MG63 (cell line): Measurements from ENCODE around the gene SACM1L. TPM values are rescaled to one million over a fixed set of nuclear protein-coding genes. Genes with fewer than 3 reads are reported as not detected.
A peak's percentile ranks its signal among the peaks of the same experiment; 100 is the strongest.
"Not testable (repeated sequence)": the region's sequence is repeated elsewhere in the genome, so short reads cannot be mapped to it uniquely, and the experiment has no call there.

Experiments
- DNase-seq: peaks from one replicate; pipeline ENCODE4 v3.0.0-alpha.2; 2020
- H3K27me3 ChIP-seq: fragments of 250-450 bp; sonication (Bioruptor Pico); 2 replicates; pipeline ENCODE4 v1.5.1; 2020; ENCODE audit warnings: mild to moderate bottlenecking, moderate library complexity
- H3K36me3 ChIP-seq: fragments of 250-450 bp; sonication (Bioruptor Pico); 2 replicates; pipeline ENCODE4 v1.5.1; 2020; ENCODE audit warnings: mild to moderate bottlenecking, moderate library complexity
- H3K4me3 ChIP-seq: fragments of 250-450 bp; sonication (Bioruptor Pico); 2 replicates; pipeline ENCODE4 v1.5.1; 2020; ENCODE audit warnings: mild to moderate bottlenecking, moderate library complexity
- H3K9me3 ChIP-seq: fragments of 250-450 bp; sonication (Bioruptor Pico); 2 replicates; pipeline ENCODE4 v1.5.1; 2020; ENCODE audit warnings: mild to moderate bottlenecking, moderate library complexity
- total RNA-seq: library from RNA; depleted of rRNA; stranded (reverse); fragments of >200 nt; shearing (Covaris generic); gene quantifications from 2 replicates; pipeline ENCODE4 v1.2.3, GENCODE V29; 2014; ENCODE audit warnings: low replicate concordance

Gene SACM1L
- total RNA-seq, 1 experiment from 2014 or later = 7.7 TPM

GRCh38 chr3:45746165-45746776, 57.1 kb downstream of the SACM1L start:
- Histone ChIP-seq H3K27me3 (no peaks in the 10 kb centered on the region), H3K36me3 (peaks cover 5% of the 10 kb centered on the region; the same call in 1 of the 2 replicates), H3K9me3 (no peaks in the 10 kb centered on the region), H3K4me3 (no peak overlapping the region)
- no peak for DNase-seq

- Histone ChIP-seq H3K9me3 (no peaks in the 10 kb centered on the region), H3K27me3 (no peaks in the 10 kb centered on the region), H3K36me3 (0 out of 2 replicates have a peak, but pooled peaks cover 5% of the 10 kb centered on the region), H3K4me3 (no peak overlapping the region)
- DNase-seq = no peak
Measured at GRCh38 chr3:45746777-45747622, 57.8 kb downstream of the SACM1L start.

GRCh38 chr3:45748068-45748467, 58.9 kb downstream of the SACM1L start:
- peak; percentile 37 for DNase-seq
- no peaks in the 10 kb centered on the region for H3K27me3 ChIP-seq
- no peaks in the 10 kb centered on the region for H3K9me3 ChIP-seq
- 0 out of 2 replicates have a peak, but pooled peaks cover 5% of the 10 kb centered on the region for H3K36me3 ChIP-seq
- no peak overlapping the region for H3K4me3 ChIP-seq

GRCh38 chr3:45749036-45749600, 59.9 kb downstream of the SACM1L start:
- not testable (repeated sequence) for DNase-seq, H3K27me3 ChIP-seq, H3K4me3 ChIP-seq, H3K36me3 ChIP-seq, H3K9me3 ChIP-seq

GRCh38 chr3:45749880-45750279, 60.7 kb downstream of the SACM1L start:
- no peak for DNase-seq
- Histone ChIP-seq H3K9me3 (no peaks in the 10 kb centered on the region), H3K4me3 (no peak overlapping the region), H3K27me3 (no peaks in the 10 kb centered on the region), H3K36me3 (no peaks in the 10 kb centered on the region)

GRCh38 chr3:45751537-45752242, 62.5 kb downstream of the SACM1L start:
- no peak for DNase-seq
- Histone ChIP-seq H3K4me3 (no peak overlapping the region), H3K36me3 (no peaks in the 10 kb centered on the region), H3K9me3 (no peaks in the 10 kb centered on the region), H3K27me3 (no peaks in the 10 kb centered on the region)

GRCh38 chr3:45753095-45753494, 63.9 kb downstream of the SACM1L start:
- no peak for DNase-seq
- Histone ChIP-seq H3K4me3 (no peak overlapping the region), H3K27me3 (no peaks in the 10 kb centered on the region), H3K36me3 (no peaks in the 10 kb centered on the region), H3K9me3 (no peaks in the 10 kb centered on the region)

GRCh38 chr3:45754461-45754860, 65.3 kb downstream of the SACM1L start:
- no peak for DNase-seq
- no peaks in the 10 kb centered on the region for H3K27me3 ChIP-seq
- no peaks in the 10 kb centered on the region for H3K36me3 ChIP-seq
- H3K9me3 ChIP-seq = no peaks in the 10 kb centered on the region
- no peak overlapping the region for H3K4me3 ChIP-seq

- DNase-seq = no peak
- H3K36me3 ChIP-seq = no peaks in the 10 kb centered on the region
- no peaks in the 10 kb centered on the region for H3K9me3 ChIP-seq
- no peak overlapping the region for H3K4me3 ChIP-seq
- no peaks in the 10 kb centered on the region for H3K27me3 ChIP-seq
Measured at GRCh38 chr3:45756055-45756454, 66.9 kb downstream of the SACM1L start.

- H3K36me3 ChIP-seq, DNase-seq, H3K4me3 ChIP-seq, H3K27me3 ChIP-seq, H3K9me3 ChIP-seq: not testable (repeated sequence)
Measured at GRCh38 chr3:45757141-45757540, 67.9 kb downstream of the SACM1L start.

GRCh38 chr3:45758871-45759270, 69.7 kb downstream of the SACM1L start:
- H3K36me3 ChIP-seq = no peaks in the 10 kb centered on the region
- DNase-seq = no peak
- no peaks in the 10 kb centered on the region for H3K27me3 ChIP-seq
- H3K4me3 ChIP-seq = no peak overlapping the region
- H3K9me3 ChIP-seq = no peaks in the 10 kb centered on the region

GRCh38 chr3:45759851-45760250, 70.7 kb downstream of the SACM1L start:
- Histone ChIP-seq H3K27me3 (no peaks in the 10 kb centered on the region), H3K4me3 (no peak overlapping the region), H3K36me3 (no peaks in the 10 kb centered on the region), H3K9me3 (no peaks in the 10 kb centered on the region)
- no peak for DNase-seq

- Histone ChIP-seq H3K4me3 (no peak overlapping the region), H3K36me3 (no peaks in the 10 kb centered on the region), H3K9me3 (no peaks in the 10 kb centered on the region), H3K27me3 (no peaks in the 10 kb centered on the region)
- DNase-seq = peak; percentile 31
Measured at GRCh38 chr3:45760878-45761711, 71.9 kb downstream of the SACM1L start.

GRCh38 chr3:45761831-45762230, 72.6 kb downstream of the SACM1L start:
- Histone ChIP-seq H3K4me3 (no peak overlapping the region), H3K27me3 (no peaks in the 10 kb centered on the region), H3K9me3 (no peaks in the 10 kb centered on the region), H3K36me3 (no peaks in the 10 kb centered on the region)
- DNase-seq = no peak

GRCh38 chr3:45762647-45763302, 73.6 kb downstream of the SACM1L start:
- no peak for DNase-seq
- Histone ChIP-seq H3K36me3 (no peaks in the 10 kb centered on the region), H3K9me3 (no peaks in the 10 kb centered on the region), H3K27me3 (no peaks in the 10 kb centered on the region), H3K4me3 (no peak overlapping the region)

- no peak for DNase-seq
- Histone ChIP-seq H3K9me3 (no peaks in the 10 kb centered on the region), H3K27me3 (no peaks in the 10 kb centered on the region), H3K4me3 (no peak overlapping the region), H3K36me3 (no peaks in the 10 kb centered on the region)
Measured at GRCh38 chr3:45763303-45763675, 74.1 kb downstream of the SACM1L start.
